ENCODE results near the gene SRGAP1. TPM values are rescaled to one million over a fixed set of nuclear protein-coding genes. Genes with fewer than 3 reads are reported as not detected.

Gene SRGAP1
- total and polyA plus RNA-seq, 9 of the 15 experiments (the other 6 are each of a cell fraction or from before 2014, with no cell fraction given), result 0.01 to 0.13 (median 0.04) TPM; not detected in 3

DNA sequence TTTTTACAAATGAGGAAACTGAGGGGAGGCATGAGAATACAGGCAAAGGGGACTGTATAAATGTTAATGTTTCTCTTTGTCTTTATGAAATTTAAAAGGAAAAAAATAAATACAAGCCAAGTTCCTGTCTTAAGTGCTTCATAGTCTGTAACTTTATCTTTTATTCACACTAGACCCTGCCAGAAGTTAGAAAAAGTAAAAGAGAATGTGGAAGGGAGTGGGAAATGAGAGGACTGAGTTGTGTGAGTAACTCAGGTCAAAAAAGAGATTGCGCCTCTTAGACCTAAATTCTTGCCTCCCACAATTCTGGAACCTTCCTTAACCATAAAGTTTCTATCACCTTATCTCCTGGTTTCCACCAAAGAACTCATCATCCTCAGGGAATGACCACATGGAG is 236.5 kb downstream of the SRGAP1 start:
- no peaks in the 10 kb centered on the region for H3K4me1 ChIP-seq (replicated peaks in 1 of 2; ENCODE audit: control insufficient read depth in 2 of 2, insufficient read depth in 2 of 2, low read length in 2 of 2)
- DNase-seq (ENCODE audit: extremely low read depth in 1 of 4, low spot score in 3 of 4) (no peak), FAIRE-seq (no peak), ATAC-seq (no peak)
- no peaks in the 10 kb centered on the region for H4K20me1 ChIP-seq (replicated peaks; ENCODE audit: control insufficient read depth, insufficient read depth, low read length)
- TF ChIP-seq NRF1 (conservative IDR thresholded peaks at IDR 0.05 in 1 of 2, IDR thresholded peaks at IDR 0.05 in 1 of 2), result no peak
- no peak for TF ChIP-seq LEF1 (IDR thresholded peaks at IDR 0.05)
- TF ChIP-seq, protein P1, sequence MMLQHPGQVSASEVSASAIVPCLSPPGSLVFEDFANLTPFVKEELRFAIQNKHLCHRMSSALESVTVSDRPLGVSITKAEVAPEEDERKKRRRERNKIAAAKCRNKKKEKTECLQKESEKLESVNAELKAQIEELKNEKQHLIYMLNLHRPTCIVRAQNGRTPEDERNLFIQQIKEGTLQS (IDR thresholded peaks at IDR 0.05), result no peak
- TF ChIP-seq, protein P1 (CRISPR knock-in tag; conservative IDR thresholded peaks at IDR 0.05), result no peak
- no peak for TF ChIP-seq GTF2F1 (IDR thresholded peaks at IDR 0.05; ENCODE audit: low read depth, low read length)
- TF ChIP-seq RB1 (IDR thresholded peaks at IDR 0.05; ENCODE audit: low read depth), result no peak
- TF ChIP-seq ZNF324 (CRISPR knock-in tag; IDR thresholded peaks at IDR 0.05), result no peak
- no peak for TF ChIP-seq ETV6 (IDR thresholded peaks at IDR 0.05; ENCODE audit: borderline replicate concordance in 1 of 2, low read depth in 2 of 2, low read length in 1 of 2)
- no peak for TF ChIP-seq ETV6 (CRISPR knock-in tag; IDR thresholded peaks at IDR 0.05; ENCODE audit: borderline replicate concordance)
- TF ChIP-seq, protein P2, sequence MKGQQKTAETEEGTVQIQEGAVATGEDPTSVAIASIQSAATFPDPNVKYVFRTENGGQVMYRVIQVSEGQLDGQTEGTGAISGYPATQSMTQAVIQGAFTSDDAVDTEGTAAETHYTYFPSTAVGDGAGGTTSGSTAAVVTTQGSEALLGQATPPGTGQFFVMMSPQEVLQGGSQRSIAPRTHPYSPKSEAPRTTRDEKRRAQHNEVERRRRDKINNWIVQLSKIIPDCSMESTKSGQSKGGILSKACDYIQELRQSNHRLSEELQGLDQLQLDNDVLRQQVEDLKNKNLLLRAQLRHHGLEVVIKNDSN (CRISPR knock-in tag; IDR thresholded peaks at IDR 0.05), result no peak
- TF ChIP-seq SMARCC2 (IDR thresholded peaks at IDR 0.05; ENCODE audit: low read depth), result no peak
- TF ChIP-seq, protein P3, sequence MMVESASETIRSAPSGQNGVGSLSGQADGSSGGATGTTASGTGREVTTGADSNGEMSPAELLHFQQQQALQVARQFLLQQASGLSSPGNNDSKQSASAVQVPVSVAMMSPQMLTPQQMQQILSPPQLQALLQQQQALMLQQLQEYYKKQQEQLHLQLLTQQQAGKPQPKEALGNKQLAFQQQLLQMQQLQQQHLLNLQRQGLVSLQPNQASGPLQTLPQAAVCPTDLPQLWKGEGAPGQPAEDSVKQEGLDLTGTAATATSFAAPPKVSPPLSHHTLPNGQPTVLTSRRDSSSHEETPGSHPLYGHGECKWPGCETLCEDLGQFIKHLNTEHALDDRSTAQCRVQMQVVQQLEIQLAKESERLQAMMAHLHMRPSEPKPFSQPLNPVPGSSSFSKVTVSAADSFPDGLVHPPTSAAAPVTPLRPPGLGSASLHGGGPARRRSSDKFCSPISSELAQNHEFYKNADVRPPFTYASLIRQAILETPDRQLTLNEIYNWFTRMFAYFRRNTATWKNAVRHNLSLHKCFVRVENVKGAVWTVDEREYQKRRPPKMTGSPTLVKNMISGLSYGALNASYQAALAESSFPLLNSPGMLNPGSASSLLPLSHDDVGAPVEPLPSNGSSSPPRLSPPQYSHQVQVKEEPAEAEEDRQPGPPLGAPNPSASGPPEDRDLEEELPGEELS (CRISPR knock-in tag; IDR thresholded peaks at IDR 0.05; ENCODE audit: borderline replicate concordance), result no peak
- TF ChIP-seq XRCC3 (IDR thresholded peaks at IDR 0.05), result no peak
- 0% methylated on average over 1 of the region's 1 CpG for WGBS (ENCODE audit: insufficient coverage, low coverage, missing lambda C conversion rate)
- H3K27ac ChIP-seq (ENCODE audit: extremely low read depth, low read depth, low read length), result no peak overlapping the region
- H2AFZ ChIP-seq (ENCODE audit: low read depth, low read length), result no peak overlapping the region
- intact Hi-C loops (cut with micrococcal nuclease) (no loop called here), in situ Hi-C loops (cut with MboI) (no loop called here)
- H3K27me3 ChIP-seq (ENCODE audit: control insufficient read depth in 2 of 2, insufficient read depth in 2 of 2, low read length in 2 of 2), result no peaks in the 10 kb centered on the region
- CTCF ChIA-PET (ENCODE audit: low intra/inter-chr PET ratio), result no interaction called here
- no peak overlapping the region for H3K9ac ChIP-seq (ENCODE audit: insufficient read depth in 1 of 2, low read depth in 2 of 2, low read length in 2 of 2)
- BruUV-seq (replicated peaks), result no TSS peak
- H3K4me3 ChIP-seq, result no peak overlapping the region
- H3K79me2 ChIP-seq (ENCODE audit: control insufficient read depth, insufficient read depth, low read length), result no peaks in the 10 kb centered on the region
- H3K9me3 ChIP-seq (replicated peaks; ENCODE audit: control insufficient read depth, insufficient read depth, low read depth, low read length), result no peaks in the 10 kb centered on the region
- H3K36me3 ChIP-seq (ENCODE audit: control insufficient read depth, insufficient read depth, low read length), result no peaks in the 10 kb centered on the region
- POLR2A ChIA-PET, result no interaction called here
- no peaks in the 10 kb centered on the region for H3K9me1 ChIP-seq (ENCODE audit: control insufficient read depth, insufficient read depth, low read length)
- H3K4me2 ChIP-seq (ENCODE audit: insufficient read depth, low read length), result no peak overlapping the region

Data from K562 (cell line).